Astrocyte (in vitro differentiated cells and primary cell): ENCODE data around the gene IGF1R. TPM values are rescaled to one million over a fixed set of nuclear protein-coding genes. Genes with fewer than 3 reads are reported as not detected.

Source experiments
- DNase-seq: peaks from one replicate; pipeline ENCODE4 v3.0.0-alpha.2; 2010; ENCODE audit warnings: low read depth
- FAIRE-seq: peaks from 2 replicates; lab custom pipeline; 2011; peaks lifted over from hg19 to GRCh38; lab: Jason Lieb, UNC
- H2AFZ ChIP-seq: 2 replicates; pipeline ENCODE4 v1.6.0; 2012; ENCODE audit warnings: low read depth, low read length, inconsistent platforms
- H3K27ac ChIP-seq: 2 replicates; pipeline ENCODE4 v1.5.1; 2011; ENCODE audit warnings: low read depth, low read length, inconsistent platforms
- H3K27me3 ChIP-seq: 2 replicates; pipeline ENCODE4 v1.6.0; 2011; ENCODE audit warnings: low read length, inconsistent platforms; ENCODE audit not compliant: insufficient read depth
- H3K36me3 ChIP-seq: 2 replicates; pipeline ENCODE4 v1.5.1; 2011; ENCODE audit warnings: low read length, inconsistent platforms; ENCODE audit not compliant: insufficient read depth
- H3K4me1 ChIP-seq: 2 replicates; pipeline ENCODE4 v1.5.1; 2011; ENCODE audit warnings: low read length, inconsistent platforms; ENCODE audit not compliant: insufficient read depth
- H3K4me2 ChIP-seq: 2 replicates; pipeline ENCODE4 v1.6.0; 2012; ENCODE audit warnings: low read length, inconsistent platforms
- H3K4me3 ChIP-seq: 2 replicates; pipeline ENCODE4 v1.5.1; 2011; ENCODE audit warnings: low read depth, mild to moderate bottlenecking, low read length, inconsistent platforms; ENCODE audit not compliant: insufficient read depth
- H3K79me2 ChIP-seq: 2 replicates; pipeline ENCODE4 v1.6.0; 2012; ENCODE audit warnings: mild to moderate bottlenecking, low read length, inconsistent platforms; ENCODE audit not compliant: insufficient read depth
- H3K9ac ChIP-seq: 2 replicates; pipeline ENCODE4 v1.6.0; 2012; ENCODE audit warnings: mild to moderate bottlenecking, low read length, inconsistent platforms
- H3K9me3 ChIP-seq: 2 replicates; pipeline ENCODE4 v1.5.1; 2012; ENCODE audit warnings: low read depth, mild to moderate bottlenecking, low read length, inconsistent platforms; ENCODE audit not compliant: insufficient read depth
- H4K20me1 ChIP-seq: 2 replicates; pipeline ENCODE4 v1.6.0; 2012; ENCODE audit warnings: low read length, inconsistent platforms; ENCODE audit not compliant: insufficient read depth
- H3K27ac Mint-ChIP-seq: one replicate; pipeline ENCODE4 v1.8.0; 2021; ENCODE audit warnings: mild to moderate bottlenecking, mixed read lengths; ENCODE audit not compliant: unreplicated experiment
- H3K27me3 Mint-ChIP-seq: one replicate; pipeline ENCODE4 v1.8.0; 2021; ENCODE audit warnings: low read depth, mixed read lengths; ENCODE audit not compliant: unreplicated experiment
- H3K36me3 Mint-ChIP-seq: one replicate; pipeline ENCODE4 v1.8.0; 2021; ENCODE audit warnings: low read depth, mixed read lengths; ENCODE audit not compliant: unreplicated experiment
- H3K4me1 Mint-ChIP-seq: one replicate; pipeline ENCODE4 v1.8.0; 2021; ENCODE audit warnings: low read depth, mixed read lengths; ENCODE audit not compliant: unreplicated experiment
- H3K4me3 Mint-ChIP-seq: one replicate; pipeline ENCODE4 v1.8.0; 2021; ENCODE audit warnings: mild to moderate bottlenecking, moderate library complexity, mixed read lengths; ENCODE audit not compliant: unreplicated experiment
- H3K9me3 Mint-ChIP-seq: one replicate; pipeline ENCODE4 v1.8.0; 2021; ENCODE audit warnings: mild to moderate bottlenecking, mixed read lengths; ENCODE audit not compliant: unreplicated experiment
- EZH2 ChIP-seq: IDR thresholded peaks from 2 replicates; pipeline ENCODE4 v1.6.1; 2012; ENCODE audit warnings: mild to moderate bottlenecking, low read length, inconsistent platforms; ENCODE audit not compliant: insufficient read depth
- total RNA-seq: library from RNA; stranded (reverse); gene quantifications from 2 replicates; pipeline ENCODE4 v1.2.1, GENCODE V29; 2021
- TF ChIP-seq, protein P1 (sequence below): IDR thresholded peaks from 2 replicates; pipeline ENCODE4 v1.5.1; 2011; ENCODE audit warnings: low read depth, mild to moderate bottlenecking, inconsistent platforms, low read length, moderate library complexity; ENCODE audit not compliant: insufficient read depth

The IGF1R gene
- total RNA-seq, 1 donor from 2014 or later, result 270 TPM

- H3K4me1 ChIP-seq, result peaks cover 12% of the 10 kb centered on the region
- no peak overlapping the region for H3K9ac ChIP-seq
- H3K4me3 ChIP-seq, result no peak overlapping the region
- no peaks in the 10 kb centered on the region for H4K20me1 ChIP-seq
- H3K36me3 Mint-ChIP-seq, result peaks cover 2% of the 10 kb centered on the region
- H3K27ac ChIP-seq, result no peak overlapping the region
- TF ChIP-seq, protein P1, sequence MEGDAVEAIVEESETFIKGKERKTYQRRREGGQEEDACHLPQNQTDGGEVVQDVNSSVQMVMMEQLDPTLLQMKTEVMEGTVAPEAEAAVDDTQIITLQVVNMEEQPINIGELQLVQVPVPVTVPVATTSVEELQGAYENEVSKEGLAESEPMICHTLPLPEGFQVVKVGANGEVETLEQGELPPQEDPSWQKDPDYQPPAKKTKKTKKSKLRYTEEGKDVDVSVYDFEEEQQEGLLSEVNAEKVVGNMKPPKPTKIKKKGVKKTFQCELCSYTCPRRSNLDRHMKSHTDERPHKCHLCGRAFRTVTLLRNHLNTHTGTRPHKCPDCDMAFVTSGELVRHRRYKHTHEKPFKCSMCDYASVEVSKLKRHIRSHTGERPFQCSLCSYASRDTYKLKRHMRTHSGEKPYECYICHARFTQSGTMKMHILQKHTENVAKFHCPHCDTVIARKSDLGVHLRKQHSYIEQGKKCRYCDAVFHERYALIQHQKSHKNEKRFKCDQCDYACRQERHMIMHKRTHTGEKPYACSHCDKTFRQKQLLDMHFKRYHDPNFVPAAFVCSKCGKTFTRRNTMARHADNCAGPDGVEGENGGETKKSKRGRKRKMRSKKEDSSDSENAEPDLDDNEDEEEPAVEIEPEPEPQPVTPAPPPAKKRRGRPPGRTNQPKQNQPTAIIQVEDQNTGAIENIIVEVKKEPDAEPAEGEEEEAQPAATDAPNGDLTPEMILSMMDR, result no peak
- TF ChIP-seq EZH2, result no peak
- no peaks in the 10 kb centered on the region for H3K27me3 Mint-ChIP-seq
- H3K27ac Mint-ChIP-seq, result no peak overlapping the region
- H3K36me3 ChIP-seq, result no peaks in the 10 kb centered on the region
- H3K4me3 Mint-ChIP-seq, result no peak overlapping the region
- H3K9me3 ChIP-seq, result peaks cover 8% of the 10 kb centered on the region
- H2AFZ ChIP-seq, result no peak overlapping the region
- FAIRE-seq (no peak), DNase-seq (peak; percentile 86)
- H3K4me2 ChIP-seq, result peak overlapping the region; percentile 67
- H3K4me1 Mint-ChIP-seq, result peaks cover 14% of the 10 kb centered on the region
- no peaks in the 10 kb centered on the region for H3K79me2 ChIP-seq
- H3K9me3 Mint-ChIP-seq, result peaks cover 8% of the 10 kb centered on the region
- no peaks in the 10 kb centered on the region for H3K27me3 ChIP-seq
Observed at GRCh38 chr15:98983334-98983733, 335.0 kb downstream of the IGF1R start.

GRCh38 chr15:98986281-98986680, 337.9 kb downstream of the IGF1R start:
- Histone ChIP-seq H3K36me3 (no peaks in the 10 kb centered on the region), H3K4me3 (no peak overlapping the region), H3K9me3 (peaks cover 8% of the 10 kb centered on the region), H3K27ac (no peak overlapping the region), H3K4me2 (no peak overlapping the region), H4K20me1 (no peaks in the 10 kb centered on the region), H3K79me2 (no peaks in the 10 kb centered on the region), H3K27me3 (no peaks in the 10 kb centered on the region), H3K4me1 (peaks cover 12% of the 10 kb centered on the region), H3K9ac (no peak overlapping the region), H2AFZ (no peak overlapping the region)
- Mint-ChIP-seq H3K4me3 (no peak overlapping the region), H3K4me1 (peaks cover 14% of the 10 kb centered on the region), H3K36me3 (peaks cover 2% of the 10 kb centered on the region), H3K9me3 (peaks cover 18% of the 10 kb centered on the region), H3K27me3 (peaks cover 15% of the 10 kb centered on the region), H3K27ac (no peak overlapping the region)
- no peak for DNase-seq
- no peak for FAIRE-seq
- TF ChIP-seq EZH2, result no peak
- TF ChIP-seq, protein P1, result no peak

GRCh38 chr15:98994892-98995291, 346.6 kb downstream of the IGF1R start:
- Histone ChIP-seq H3K4me1 (no peaks in the 10 kb centered on the region), H3K9me3 (no peaks in the 10 kb centered on the region), H3K27ac (no peak overlapping the region), H3K36me3 (no peaks in the 10 kb centered on the region), H4K20me1 (no peaks in the 10 kb centered on the region), H3K27me3 (no peaks in the 10 kb centered on the region), H3K9ac (no peak overlapping the region), H2AFZ (no peak overlapping the region), H3K4me2 (no peak overlapping the region), H3K79me2 (no peaks in the 10 kb centered on the region), H3K4me3 (no peak overlapping the region)
- FAIRE-seq, result no peak
- no peaks in the 10 kb centered on the region for H3K4me1 Mint-ChIP-seq
- H3K4me3 Mint-ChIP-seq, result no peak overlapping the region
- TF ChIP-seq, protein P1, result no peak
- no peak for TF ChIP-seq EZH2
- DNase-seq, result no peak
- peaks cover 2% of the 10 kb centered on the region for H3K36me3 Mint-ChIP-seq
- peaks cover 20% of the 10 kb centered on the region for H3K9me3 Mint-ChIP-seq
- no peak overlapping the region for H3K27ac Mint-ChIP-seq
- peaks cover 28% of the 10 kb centered on the region for H3K27me3 Mint-ChIP-seq
